Astrocyte of the hippocampus (primary cell): ENCODE data around the gene GRIK1.
A peak's percentile ranks its signal among the peaks of the same experiment; 100 is the strongest.

ENCODE experiments used
- DNase-seq: peaks from one replicate; pipeline ENCODE4 v3.0.0; 2011; ENCODE audit warnings: low read depth, low spot score

GRIK1 gene

DNA sequence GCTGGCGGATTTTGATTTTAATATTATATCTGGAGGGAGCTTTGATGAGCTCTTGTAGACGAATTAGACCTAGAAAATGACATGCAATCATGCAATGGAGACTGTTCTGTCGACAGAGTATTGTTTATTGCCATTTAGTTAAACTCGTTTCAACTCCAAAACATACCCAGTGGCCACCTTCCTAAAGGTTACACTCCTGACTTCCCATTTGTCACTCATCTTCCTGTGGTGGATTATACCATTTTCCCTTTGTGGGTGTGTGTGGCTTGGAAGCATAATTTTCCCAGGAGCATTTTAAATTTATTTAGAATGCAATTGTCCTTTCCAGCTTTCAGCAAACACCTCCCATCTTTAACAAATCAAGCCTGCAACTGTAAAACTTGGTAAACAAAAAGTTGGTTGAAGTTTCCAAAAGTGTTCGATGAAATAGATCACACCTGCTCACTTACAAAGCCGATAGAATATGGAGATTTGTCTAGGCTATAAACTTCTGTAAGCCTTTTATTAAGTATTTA, 266.6 kb downstream of the GRIK1 start:
- no peak for DNase-seq

GRCh38 chr21:29671728-29672127, 268.1 kb downstream of the GRIK1 start:
- no peak for DNase-seq

GRCh38 chr21:29670228-29670627, 269.6 kb downstream of the GRIK1 start:
- no peak for DNase-seq

- no peak for DNase-seq
These were observed 270.4 kb downstream of the GRIK1 start for GRCh38 chr21:29669416-29669815.

GRCh38 chr21:29667651-29668050, 272.1 kb downstream of the GRIK1 start:
- DNase-seq, result no peak

DNA sequence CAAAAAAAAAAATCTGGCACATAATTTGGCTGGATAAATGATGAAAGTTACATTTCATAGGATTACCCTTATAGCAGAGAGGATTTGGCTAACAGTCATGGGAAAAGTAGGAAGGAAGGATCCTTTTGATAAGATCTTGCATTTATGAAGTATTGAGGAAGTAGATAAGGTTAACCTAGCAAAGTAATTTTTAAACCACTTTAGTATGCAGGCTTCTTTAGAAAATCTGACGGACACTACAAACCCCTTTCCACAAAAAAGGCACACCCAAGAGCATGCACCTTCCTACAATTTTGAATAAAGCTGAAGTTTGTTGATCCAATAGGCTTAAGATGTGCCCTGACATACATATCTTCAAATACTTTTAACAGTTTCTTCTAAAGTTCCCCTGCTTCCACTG, 275.2 kb downstream of the GRIK1 start:
- no peak for DNase-seq

DNA sequence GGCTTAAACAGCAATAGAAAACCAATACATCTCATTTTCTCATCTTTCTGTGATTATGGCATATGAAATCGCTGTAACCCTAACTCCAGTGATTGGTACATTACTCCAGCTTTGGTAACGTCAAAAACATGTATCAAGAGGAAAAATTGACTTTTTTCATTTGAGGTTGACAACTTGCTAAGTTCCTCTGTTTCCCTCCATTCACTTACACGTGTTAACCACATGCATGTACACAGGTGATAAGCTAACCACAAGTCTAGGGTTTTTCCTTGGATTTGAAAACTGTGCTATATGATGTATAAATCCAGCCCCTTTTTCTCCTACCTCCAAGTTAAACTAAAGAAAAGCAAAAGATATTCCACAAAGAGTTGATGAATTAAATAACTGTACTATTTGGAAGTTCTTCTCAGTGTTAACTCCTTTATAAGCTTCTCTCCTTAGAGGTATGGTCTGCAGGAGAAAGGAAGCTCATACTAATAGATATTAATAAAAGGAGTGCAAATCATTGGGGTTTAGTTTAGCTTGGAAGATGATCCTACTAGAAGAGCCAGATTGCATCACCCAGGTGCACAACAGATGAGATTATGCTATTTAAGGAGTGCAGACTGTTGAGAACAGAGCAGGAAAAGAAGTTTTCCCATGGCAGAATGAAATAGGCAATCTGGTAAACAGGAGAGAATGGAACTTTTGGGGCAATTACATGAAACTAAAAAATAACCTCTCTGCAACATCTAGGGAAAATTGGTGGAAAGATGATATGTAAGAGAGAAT, 277.9 kb downstream of the GRIK1 start:
- no peak for DNase-seq

DNA sequence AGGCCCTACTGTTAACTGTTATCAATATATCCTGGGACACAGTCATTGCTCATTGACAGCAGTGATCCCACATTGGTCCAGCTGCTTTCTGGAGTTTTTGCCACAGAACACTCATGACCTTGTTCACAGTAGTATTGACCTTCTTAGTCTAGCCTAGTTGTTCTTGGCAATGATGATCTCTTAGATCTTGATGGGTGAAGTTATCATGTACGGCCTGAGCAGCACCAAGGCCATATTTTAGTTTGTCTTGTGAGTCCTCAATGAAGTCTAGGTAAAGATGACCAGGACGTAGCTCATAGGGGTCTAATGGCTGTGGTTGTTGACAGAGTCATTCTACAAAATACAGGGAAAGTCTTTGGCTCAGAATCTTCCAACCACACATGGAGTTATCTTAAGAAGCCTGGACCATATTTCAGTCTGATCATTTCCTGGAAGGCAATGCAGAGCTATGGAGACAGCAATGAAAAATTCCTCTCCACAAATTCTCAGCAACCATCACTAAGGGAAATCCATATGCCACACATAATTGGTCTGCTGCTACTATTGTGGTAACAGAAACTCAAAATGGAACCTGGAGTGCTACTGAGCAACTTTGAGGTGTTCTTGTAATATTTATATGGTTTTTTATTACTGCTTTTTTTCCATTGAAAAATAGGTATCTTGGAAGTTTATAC, 279.6 kb downstream of the GRIK1 start:
- DNase-seq, result no peak

DNA sequence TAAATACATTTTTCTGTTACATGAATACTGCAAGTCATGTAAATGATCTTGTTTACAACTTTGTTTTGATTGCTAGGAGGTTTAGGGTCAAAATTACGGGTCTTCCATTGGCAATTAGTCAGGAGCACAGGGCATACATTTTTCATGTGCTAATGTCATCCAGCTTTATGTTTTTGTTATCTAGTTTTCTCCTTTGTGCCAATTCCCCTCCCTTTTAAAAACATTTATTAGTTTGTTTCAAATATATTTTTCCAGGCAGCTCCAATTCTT, 280.9 kb downstream of the GRIK1 start:
- DNase-seq, result no peak

- no peak for DNase-seq
These were observed 281.4 kb downstream of the GRIK1 start for GRCh38 chr21:29658177-29658933.

- DNase-seq, result no peak
These were observed 282.4 kb downstream of the GRIK1 start for GRCh38 chr21:29657240-29657989.

DNA sequence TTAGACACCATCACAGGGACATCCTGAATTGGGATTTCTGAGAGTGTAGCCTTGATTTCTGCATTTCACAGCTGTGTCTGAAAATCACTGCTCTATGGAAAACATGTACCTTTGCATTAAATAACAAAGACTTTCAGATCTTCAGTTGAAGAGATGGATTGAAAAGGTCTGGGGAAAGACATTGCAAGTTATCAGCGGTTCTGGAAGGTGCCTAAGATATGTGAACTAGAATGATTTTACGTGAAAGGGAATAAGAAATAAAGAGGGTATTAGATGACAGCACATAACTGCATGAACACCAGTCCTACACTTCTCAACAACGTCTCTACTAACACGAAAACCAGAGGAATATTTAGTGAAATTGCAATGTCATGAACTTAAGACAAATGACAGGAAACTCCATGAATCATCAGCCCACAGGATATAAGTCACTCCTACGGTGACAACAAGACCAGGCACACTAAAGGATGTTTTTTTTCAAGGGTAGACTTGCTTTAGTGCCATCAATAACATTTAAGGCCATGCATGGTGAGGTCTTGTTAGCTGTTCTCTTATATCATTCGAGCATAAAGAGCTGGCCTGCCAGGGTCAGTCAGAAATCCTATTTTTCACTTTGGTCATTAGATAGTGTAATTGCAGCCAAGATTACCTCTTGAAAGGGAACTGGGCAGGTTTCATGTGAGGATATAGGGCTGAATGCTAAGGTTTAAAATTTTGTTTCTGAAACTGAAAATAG, 283.1 kb downstream of the GRIK1 start:
- DNase-seq, result peak; percentile 76

GRCh38 chr21:29655577-29655976, 284.2 kb downstream of the GRIK1 start:
- no peak for DNase-seq

DNA sequence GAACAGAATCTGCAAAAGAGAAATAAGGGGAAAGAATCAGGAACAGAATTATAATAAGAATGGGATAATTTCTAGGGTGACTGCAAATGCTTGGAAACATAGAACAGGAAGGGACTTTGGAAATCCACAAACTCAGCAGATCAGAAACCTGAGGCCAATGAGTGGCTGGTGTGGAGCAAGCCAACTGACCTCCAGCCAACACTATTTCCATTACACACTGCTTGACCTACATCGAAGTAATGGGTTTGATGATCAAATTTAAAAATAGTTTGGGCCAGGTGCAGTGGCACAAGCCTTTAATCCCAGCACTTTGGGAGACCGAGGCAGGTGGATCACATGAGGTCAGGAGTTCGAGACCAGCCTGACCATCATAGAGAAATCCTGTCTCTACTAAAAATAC, 284.9 kb downstream of the GRIK1 start:
- no peak for DNase-seq

- no peak for DNase-seq
These were observed 285.6 kb downstream of the GRIK1 start for GRCh38 chr21:29654203-29654602.

DNA sequence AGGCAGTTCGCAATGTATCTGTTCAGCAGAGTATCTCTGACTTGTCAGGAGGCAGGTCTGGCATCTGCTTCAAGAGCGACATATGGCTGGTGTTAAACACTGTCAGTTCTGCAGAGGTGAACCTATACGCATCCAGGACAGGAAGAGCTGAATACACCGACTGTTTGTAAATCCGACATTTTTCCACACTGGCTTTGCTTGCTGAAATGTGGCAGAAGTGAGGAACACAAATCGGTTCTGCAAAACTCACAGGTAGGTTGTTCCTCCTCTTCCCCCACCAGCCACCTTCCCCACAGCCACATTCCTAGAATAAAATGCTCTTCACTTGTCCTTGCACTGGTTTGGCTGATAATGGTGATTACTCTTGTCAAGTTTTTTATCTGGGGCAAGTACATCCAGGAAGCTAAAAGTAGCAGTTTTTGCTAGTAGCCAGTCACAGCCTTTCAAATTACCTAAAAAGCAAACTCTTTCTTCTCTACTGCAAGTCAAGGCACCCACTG, 289.2 kb downstream of the GRIK1 start:
- DNase-seq, result no peak

DNA sequence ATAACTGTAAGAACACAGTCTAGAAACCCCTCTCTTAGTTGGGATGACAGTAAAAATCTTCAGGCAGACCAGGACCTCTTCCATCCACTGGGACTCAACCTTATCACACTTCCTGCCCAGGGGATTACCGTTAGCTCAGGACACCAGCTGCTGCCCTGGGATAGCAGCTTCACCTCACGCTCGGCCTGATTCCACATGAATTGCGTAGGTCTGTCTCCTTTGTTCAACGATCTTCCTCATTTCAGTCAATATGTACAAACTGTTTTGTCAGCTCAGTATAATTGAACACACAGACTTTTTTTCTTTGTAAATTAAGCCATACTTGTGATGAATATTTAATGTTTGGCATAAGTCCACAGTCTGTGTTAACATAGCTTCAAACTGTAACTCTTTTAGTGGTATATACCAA, 290.4 kb downstream of the GRIK1 start:
- DNase-seq, result no peak

- DNase-seq, result no peak
These were observed 291.0 kb downstream of the GRIK1 start for GRCh38 chr21:29648710-29649240.

- no peak for DNase-seq
These were observed 292.4 kb downstream of the GRIK1 start for GRCh38 chr21:29647353-29647781.

- no peak for DNase-seq
These were observed 293.9 kb downstream of the GRIK1 start for GRCh38 chr21:29645666-29646553.
